GM19023 (cell line): Measurements from ENCODE around the gene COQ5.

Experiments
- ATAC-seq: cut with Tn5 transposase; IDR thresholded peaks from one replicate; pipeline ENCODE4 v1.9.1; 2021; ENCODE audit warnings: mild to moderate bottlenecking, moderate library complexity; ENCODE audit not compliant: unreplicated experiment

The COQ5 gene

DNA sequence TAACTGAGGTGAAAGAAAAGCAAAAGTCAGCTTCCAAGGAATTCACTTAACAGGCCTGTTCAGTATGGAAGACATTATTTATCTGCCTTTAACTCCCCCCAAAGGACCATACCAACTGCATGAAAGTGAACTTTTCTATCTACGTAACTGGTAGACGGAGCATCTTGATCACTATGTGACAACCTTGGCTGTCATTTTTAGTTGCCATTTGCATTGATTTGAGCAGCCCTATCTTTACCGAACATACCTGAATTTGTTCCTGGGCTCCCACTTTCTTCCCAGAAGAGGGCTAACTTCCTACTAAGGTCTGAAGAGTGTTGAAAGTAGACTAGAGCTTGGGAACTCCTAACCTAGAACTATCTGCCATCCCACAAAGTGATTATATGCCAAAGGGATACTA, 68.8 kb downstream of the COQ5 start:
- ATAC-seq, result no peak

DNA sequence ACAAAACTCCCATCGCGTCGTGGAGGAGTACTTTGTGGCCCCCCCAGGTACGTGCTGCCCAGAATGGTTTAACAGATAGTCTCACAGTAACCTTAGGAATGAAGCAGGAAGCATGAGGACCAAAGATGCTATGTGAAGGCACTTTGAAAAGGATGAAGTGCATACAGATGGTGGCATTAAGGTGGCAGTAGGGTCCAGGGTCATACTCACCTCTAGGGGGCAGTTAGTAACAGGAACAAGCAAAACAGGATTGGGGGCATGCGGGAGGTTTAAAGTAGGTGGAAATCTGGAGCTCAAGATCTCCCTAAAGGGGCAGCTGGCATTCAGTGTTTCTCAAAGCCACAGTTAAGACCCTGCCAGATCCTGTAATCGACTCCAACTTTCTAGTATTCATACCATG, 71.8 kb downstream of the COQ5 start:
- ATAC-seq, result no peak

DNA sequence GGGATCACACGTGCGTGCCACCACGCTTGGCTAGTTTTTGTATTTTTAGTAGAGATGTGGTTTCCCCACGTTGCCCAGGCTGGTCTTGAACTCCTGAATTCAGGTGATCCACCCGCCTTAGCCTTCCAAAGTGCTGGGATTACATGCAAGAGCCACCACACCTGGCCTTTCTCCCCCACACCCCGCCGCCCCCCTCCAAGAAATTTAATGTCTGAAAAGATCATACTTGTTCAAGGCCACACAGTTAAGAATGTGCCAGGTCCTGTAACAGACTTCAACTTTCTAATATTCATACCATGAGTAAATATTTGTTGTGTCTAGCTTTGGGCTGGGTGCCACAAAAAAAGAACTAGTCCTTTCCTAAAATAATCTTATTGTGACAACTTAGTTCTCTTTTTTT, 73.7 kb downstream of the COQ5 start:
- ATAC-seq, result no peak

DNA sequence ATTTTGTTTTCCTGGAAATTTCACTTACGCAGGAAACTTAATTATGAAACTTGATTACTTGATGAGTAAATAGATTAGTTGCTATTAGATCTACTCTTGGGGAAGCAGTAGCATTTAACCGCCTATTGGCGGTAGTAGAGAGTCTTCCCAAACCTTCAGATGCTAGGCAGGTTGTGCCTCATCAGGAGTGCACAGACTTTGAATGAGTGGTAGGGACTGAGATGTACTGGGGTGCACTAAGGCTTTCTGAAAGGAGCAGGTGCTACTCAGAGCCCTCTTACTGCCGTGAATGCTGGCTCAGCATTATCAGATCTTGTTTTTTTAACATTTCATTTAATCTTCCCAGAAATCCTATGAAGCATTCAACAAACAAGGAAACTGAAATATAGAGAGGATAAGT, 75.0 kb downstream of the COQ5 start:
- ATAC-seq, result no peak
